HG02885 (cell line): ENCODE results near the gene TOR1AIP1.
"Not testable (repeated sequence)": the region's sequence is repeated elsewhere in the genome, so short reads cannot be mapped to it uniquely, and the experiment has no call there.

Experiments used
- ATAC-seq: cut with Tn5 transposase; IDR thresholded peaks from one replicate; pipeline ENCODE4 v1.9.1; 2021; ENCODE audit warnings: mild to moderate bottlenecking; ENCODE audit not compliant: unreplicated experiment, poor library complexity

The TOR1AIP1 gene

GRCh38 chr1:179882253-179883039 lies at the start of gene TOR1AIP1:
Gene TOR1AIP1 (plus strand): TSS chr1:179882285. CDS start chr1:179882503, 218 bp downstream.
- ATAC-seq, result peak; percentile 73

- not testable (repeated sequence) for ATAC-seq
Measured at GRCh38 chr1:179836686-179837445, 45.2 kb upstream of the TOR1AIP1 start.

- ATAC-seq, result no peak
Measured at GRCh38 chr1:179840107-179840506, 42.0 kb upstream of the TOR1AIP1 start.

- ATAC-seq, result no peak
Measured at GRCh38 chr1:179848233-179848632, 33.9 kb upstream of the TOR1AIP1 start.

GRCh38 chr1:179853102-179853501 lies 29.0 kb upstream of the TOR1AIP1 start:
- ATAC-seq, result no peak

GRCh38 chr1:179855831-179856230 lies 26.3 kb upstream of the TOR1AIP1 start:
- ATAC-seq, result not testable (repeated sequence)

- ATAC-seq, result no peak
Measured at GRCh38 chr1:179856296-179856695, 25.8 kb upstream of the TOR1AIP1 start.

GRCh38 chr1:179857009-179857408 lies 25.1 kb upstream of the TOR1AIP1 start:
- no peak for ATAC-seq

- no peak for ATAC-seq
Measured at GRCh38 chr1:179860652-179861051, 21.4 kb upstream of the TOR1AIP1 start.

- ATAC-seq, result no peak
Measured at GRCh38 chr1:179865377-179865776, 16.7 kb upstream of the TOR1AIP1 start.

- ATAC-seq, result no peak
Measured at GRCh38 chr1:179866616-179867015, 15.5 kb upstream of the TOR1AIP1 start.

- ATAC-seq, result peak; percentile 76
Measured at GRCh38 chr1:179867493-179868330, 14.4 kb upstream of the TOR1AIP1 start.

- no peak for ATAC-seq
Measured at GRCh38 chr1:179870870-179871269, 11.2 kb upstream of the TOR1AIP1 start.

GRCh38 chr1:179871940-179872339 lies 10.1 kb upstream of the TOR1AIP1 start:
- ATAC-seq, result no peak

- ATAC-seq, result no peak
Measured at GRCh38 chr1:179872558-179872957, 9.5 kb upstream of the TOR1AIP1 start.

- no peak for ATAC-seq
Measured at GRCh38 chr1:179873438-179873851, 8.6 kb upstream of the TOR1AIP1 start.

GRCh38 chr1:179875596-179876299 lies 6.3 kb upstream of the TOR1AIP1 start:
- no peak for ATAC-seq

- no peak for ATAC-seq
Measured at GRCh38 chr1:179876300-179876715, 5.8 kb upstream of the TOR1AIP1 start.

GRCh38 chr1:179877586-179878265 lies 4.4 kb upstream of the TOR1AIP1 start, which contains the start of gene TOR1AIP2:
Gene TOR1AIP2 (minus strand): TSS chr1:179877803. CDS start chr1:179852665, 25,138 bp downstream.
- peak; percentile 67 for ATAC-seq
